Fibroblast of skin of abdomen (primary cell): ENCODE measurements around the gene QTRT2. TPM values are rescaled to one million over a fixed set of nuclear protein-coding genes. Genes with fewer than 3 reads are reported as not detected.

Experiments used
- DNase-seq: peaks from one replicate; pipeline ENCODE4 v3.0.0-alpha.2; 2013
- polyA plus RNA-seq, 2 experiments: library from polyadenylated mRNA; unstranded; fragments of 120-200 nt; gene quantifications; one replicate each; pipeline ENCODE4 v1.2.1, GENCODE V29; 2013; ENCODE audit not compliant: insufficient read length in 2 of 2

Gene QTRT2
- 11.8 TPM for polyA plus RNA-seq (2013, experiment 1 of 2; ENCODE audit: insufficient read length)
- 11.1 TPM for polyA plus RNA-seq (2013, experiment 2 of 2; ENCODE audit: insufficient read length)

DNA sequence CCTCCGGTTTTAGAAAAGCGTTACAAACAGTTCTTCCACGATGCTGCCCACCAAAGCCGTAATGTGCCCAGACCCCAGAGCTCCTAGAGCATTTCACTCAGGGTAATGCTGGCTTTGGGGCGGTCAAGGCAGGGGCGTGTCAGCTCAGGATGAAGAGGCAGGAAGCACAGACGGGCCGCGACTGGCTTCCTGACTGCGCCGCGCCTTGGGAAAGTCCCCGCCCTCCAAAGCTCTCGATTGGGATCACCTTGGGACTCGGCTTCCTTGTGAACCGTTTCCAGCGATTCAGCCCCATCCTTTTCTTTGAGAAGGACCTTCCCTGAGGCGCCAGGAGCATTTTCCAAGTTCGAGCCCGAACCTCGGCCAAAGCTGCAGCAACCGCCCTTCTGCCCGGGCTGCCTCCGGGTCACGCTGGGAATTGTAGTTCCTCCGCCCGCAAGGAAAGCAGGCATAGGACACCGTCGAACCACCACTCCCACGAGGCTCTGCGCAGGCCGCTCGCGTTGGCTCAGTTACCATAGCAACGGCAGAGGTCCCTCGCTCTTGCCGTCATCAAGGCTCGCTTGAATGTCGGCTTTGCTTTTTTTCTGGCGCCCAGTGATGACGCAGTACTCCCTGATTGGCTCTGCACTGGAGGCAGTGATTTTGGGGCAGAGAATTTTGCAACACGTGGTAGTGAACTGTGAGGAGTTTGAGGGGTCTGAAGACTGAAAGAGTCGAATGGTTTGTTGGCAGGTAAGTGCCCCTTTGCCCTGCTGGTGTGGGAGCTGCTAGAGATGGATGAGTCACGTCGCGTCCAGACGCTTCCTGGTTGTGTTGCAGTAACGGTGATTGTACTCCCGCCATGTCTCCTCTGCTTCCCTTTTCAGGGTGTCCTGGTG lies at the start of gene QTRT2, which contains the start of gene CCDC191:
Gene QTRT2 (plus strand): TSS at position 608 of the 881 bp plus-strand sequence. CDS start 8,521 bp downstream, outside the sequence.
Gene CCDC191 (minus strand): TSS at position 397 of the 881 bp plus-strand sequence. CDS start 60 bp downstream, at position 337.
- DNase-seq = peak; percentile 100

DNA sequence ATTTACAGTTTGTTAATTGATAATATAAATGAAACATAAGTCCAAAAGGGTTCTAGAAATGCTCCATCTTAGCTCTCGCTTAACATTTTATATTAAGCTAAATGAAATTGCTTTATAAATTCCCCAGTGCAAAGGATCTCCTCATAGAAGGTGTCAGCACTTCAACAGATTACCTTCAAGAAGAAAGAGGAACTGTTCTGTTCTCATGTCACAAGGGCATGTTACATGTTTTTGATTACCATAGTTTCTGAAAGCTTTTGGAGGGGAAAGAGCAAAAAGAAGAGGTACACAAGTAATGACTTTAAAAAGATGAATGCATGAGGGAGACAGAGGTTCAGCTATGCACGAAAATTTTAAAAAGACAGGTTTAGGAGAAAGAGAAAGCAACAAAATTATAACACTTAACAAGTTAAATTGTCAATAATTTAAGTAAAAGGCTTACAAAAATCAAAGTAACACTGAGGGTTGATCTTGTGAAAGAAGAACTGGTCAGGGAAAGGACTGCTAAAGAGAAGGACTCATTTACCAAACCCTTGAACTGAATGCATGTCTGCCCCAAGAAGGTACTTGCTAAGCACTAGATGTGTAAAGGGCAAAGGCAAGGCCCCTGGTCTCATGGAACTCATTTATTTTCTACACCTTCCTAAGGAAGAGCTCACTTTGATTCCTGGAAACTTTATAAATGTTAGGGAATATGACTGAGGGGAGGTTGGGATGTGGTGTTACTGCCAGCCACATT lies 45.3 kb upstream of the QTRT2 start:
- no peak for DNase-seq

DNA sequence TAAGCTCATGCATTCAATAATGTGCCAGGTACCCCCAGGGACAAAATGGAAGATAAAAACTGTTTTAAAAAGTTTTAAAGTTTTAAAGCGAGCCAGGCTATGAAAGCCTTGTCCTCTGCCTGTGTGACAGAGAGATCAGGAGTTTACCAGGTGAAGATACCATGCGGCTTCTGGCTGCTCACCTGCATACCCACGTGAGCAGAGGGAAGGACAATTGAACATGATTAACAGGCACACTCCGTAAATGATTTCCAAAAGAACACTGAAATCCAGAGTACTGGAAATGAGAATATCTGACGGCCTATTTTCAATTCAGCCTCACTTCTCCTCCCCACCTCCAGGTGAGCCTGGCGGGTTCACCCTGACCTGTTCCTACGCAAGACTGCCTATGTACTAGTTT lies 42.3 kb upstream of the QTRT2 start:
- DNase-seq = no peak

DNA sequence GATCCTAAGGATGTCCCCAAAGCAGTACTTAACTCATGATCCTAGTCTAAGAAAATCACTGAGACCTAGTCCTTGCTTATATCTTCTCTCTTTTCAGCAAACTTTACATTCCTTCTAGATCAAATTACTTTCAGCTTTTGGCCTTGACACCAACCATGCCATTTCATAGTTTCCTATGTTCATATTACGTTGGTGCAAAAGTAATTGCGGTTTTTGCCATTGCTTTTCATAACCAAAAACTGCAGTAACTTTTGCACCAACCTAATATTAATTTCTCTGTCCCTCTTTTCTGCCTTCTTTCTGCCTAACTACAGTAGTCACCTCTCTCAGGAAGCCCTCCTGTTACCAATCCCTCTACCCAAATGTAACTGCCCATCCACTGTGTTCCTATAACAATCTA lies 37.1 kb upstream of the QTRT2 start:
- no peak for DNase-seq

DNA sequence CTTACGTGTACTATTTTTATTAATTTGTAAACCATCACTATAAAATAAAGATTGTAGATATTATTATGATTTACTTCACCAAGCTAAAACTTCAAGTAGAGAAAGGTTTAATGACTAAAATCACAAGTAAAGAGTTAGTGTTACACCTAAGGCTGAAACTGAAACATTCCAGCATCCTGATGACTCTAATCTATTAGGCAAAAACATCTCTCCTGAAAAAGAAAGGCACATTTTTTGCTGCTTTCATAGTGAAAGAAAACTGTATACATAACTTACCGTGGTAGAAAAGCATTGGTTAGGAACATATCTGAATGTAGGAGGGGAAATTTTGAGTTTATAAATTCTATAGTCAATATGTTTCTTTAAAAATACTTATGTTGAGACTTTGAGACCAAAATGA lies 35.6 kb upstream of the QTRT2 start:
- DNase-seq = no peak

DNA sequence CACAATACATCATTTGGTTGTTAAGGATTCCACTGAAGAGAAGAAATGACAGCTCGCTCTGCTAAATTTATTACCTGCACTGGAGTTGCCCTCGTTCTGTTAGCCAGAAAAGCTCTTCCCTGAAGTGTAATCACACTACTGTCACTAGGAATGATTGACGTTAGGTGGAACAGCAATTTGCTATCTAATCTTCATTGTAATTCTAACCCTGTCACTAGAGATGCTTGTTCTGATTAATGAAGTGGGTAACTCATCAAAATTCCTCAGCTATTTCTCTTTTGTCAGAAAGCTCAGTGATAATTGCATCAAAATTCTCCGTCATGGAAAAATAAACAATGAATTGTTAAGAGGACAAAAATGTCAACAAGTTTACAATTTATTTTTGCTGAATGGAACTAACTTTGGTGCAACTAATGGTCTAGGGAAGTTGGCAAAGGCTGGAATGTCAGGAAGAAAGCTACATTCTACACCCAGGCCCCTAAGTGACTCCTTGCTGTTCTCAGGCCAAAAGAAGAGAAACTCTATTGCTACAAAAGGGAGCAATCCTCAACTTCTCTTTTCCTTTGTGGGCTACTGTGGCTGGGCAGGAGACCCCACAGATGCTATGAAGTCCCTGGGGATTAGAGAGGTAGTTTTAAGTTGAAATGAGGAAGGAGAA lies 34.3 kb upstream of the QTRT2 start:
- peak; percentile 3 for DNase-seq

DNA sequence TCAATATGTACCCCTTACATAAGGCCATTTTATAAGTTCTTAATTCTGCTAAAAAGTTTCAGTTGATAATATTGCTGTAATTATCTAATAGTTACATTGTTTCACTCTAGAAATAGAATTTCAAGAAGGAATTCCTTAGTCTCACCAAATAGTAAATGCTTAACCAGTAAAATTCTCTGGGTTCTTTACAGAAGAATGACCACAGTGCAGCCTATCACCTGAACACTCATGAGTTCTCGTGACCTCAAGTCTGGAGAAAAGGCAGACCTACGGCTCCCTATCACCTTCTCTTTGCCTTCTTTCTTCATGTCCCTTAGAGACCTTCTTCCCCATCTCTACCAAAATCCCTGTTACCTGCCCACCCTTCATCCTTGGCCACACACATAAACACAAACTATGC lies 31.1 kb upstream of the QTRT2 start:
- no peak for DNase-seq

DNA sequence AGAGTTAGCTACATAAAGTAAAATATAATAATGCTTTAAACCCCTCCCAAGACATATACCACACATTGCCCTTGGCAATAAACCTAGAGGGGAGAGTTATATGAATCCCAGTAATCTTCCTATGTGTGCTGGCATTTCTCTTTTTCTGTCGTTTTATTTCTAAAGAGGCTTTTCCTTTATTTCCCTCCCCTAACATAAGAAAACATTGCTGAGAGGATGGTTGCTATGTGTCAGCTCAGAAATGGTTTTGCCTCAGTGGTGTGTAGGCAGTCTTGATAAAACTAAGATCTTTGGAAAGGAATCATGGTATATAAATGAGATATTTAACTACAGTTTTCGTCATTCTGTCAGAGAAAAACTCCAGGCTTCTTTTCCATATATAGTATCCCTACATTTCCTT lies 30.2 kb upstream of the QTRT2 start:
- no peak for DNase-seq

DNA sequence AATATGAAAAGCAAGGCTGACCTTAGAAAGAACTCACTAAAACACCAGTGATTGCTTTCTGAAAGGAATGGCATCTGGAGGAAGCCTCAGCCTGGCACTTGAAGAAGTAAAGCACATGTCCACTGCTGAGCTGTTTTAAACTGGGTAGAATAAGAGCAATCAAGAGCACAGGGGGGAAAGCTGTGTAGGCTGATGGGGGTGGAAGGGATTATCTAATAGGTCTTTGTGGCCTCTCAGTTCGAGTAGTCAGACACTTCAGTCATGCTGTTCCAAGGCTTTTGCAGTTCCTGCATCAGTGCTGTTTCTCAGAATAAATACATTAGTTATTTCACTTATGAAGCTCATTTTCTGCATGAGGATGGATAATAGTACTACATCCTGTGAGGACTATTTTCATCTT lies 22.8 kb upstream of the QTRT2 start:
- DNase-seq = no peak

DNA sequence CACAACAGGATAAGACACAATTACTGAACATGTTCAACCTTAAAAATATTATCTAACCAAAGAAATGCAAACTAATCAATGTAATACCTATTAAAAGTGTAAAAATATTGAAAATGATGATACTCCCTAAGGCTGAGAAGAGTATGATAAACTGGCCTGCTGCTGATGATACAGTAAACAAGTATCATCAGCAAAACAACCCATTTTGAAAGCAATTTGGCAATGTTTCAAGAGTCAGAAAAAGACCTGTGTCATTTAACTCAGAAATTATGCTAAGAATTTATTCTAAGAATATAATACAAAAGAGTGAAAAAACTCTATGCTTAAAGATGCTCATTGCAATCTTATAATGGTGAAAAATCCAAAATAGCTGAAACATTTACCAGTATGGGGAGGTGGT lies 22.3 kb upstream of the QTRT2 start:
- no peak for DNase-seq

DNA sequence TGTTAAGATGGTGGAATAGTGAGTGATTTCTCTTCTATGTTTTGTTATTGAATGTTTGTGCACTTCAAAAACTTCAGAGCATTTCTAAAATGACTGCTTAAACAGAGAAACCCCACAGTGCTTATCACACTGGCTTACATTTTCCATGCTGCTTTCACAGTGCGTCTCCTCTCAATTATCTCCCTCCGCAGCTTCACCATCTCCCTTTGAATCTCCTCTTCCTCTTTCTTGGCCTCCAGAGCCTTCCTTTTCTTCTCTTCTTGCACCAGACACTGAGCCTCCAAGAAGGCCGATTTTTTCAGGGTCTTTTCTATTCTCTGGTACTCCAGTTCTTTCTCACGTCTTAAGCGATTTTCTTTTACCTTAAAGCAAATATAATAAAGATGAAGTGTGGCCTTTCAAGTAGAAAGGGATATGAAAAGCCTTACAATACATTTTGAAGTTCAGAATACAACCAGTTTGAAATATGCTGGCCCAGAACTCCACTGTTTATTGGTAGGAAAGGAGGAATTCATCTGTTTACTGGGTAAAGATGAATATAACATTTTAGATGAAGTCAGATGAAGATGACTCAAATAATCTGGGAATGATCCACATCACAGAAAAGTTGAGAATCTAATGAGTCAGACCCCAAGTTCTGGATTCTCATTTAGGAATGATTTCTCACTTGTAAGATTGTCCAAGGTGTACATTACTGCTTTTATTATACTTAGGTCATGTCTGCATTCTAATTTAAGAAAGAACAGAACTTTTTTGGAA lies 21.6 kb upstream of the QTRT2 start:
- DNase-seq = peak; percentile 29

DNA sequence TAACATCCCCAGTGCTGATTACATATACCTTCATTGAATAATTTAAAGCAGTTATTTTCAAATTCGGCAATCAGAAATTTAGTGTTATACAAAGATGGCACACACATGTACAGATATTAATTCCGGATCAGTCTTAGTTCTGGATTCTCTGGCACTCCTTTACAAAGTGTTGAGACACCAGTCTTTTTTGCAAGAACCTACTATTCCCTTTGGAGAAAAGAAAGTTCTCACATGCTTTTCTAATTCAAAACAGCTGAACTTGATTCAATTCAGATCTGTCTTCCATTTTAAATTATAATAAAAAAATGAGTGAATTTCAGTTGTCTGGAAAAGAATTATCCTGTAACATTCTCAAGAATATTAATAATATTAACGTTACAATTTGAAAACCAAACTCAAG lies 20.6 kb upstream of the QTRT2 start:
- no peak for DNase-seq

DNA sequence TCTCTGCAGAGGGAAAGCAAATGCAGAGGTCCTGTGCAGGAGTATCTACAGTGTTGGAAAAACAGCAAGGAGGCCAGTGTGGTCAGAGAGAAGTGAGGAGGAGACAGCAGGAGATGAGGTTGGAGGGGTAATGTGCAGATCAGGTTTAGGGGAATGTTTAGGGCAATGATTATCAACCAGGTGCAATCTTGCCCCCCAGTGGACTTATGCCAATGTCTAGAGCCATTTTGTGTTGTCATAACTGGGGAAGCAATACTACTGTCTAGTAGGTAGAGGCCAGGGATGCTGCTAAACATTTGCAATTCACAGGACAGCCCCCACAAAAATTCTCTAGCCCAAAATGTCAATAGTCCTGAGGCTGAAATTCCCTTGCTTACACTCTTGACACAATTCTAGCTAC lies 13.3 kb upstream of the QTRT2 start:
- DNase-seq = no peak

DNA sequence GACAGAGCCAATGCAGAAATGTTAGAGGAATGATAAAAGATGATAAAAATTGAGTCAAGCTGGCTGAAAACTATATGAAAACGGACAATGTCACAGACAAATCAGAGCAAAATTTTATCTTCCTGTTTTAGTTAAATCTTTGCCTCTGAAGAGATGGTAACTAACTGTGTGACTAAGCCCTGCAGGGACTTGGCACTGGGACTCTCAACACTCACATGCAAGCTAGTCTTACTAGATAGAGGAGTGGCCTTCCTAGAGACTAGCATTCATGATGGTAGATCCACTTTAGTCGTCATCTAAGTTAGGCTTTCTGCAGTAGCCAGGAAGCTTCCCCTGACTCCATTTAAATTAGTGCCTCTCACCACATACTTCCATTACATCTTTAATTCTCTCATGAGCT lies 4.3 kb upstream of the QTRT2 start:
- no peak for DNase-seq

DNA sequence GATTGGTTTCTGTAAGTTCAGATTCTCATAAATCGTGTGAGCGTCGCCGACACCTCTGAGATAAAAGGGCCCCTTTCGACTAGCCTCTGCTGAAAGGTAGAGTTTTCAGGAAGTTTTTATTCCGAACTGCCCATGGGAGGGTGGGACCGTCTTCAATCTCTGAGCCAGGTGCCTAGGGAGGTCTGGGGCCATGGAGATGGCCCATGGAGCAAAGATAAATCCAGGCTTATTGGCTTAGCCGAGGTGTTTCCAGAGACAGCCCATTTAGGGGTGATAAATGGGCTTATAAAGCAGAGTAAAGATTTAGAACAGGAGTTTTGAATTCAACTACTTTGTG lies 442 bp downstream of the QTRT2 start:
- no peak for DNase-seq

DNA sequence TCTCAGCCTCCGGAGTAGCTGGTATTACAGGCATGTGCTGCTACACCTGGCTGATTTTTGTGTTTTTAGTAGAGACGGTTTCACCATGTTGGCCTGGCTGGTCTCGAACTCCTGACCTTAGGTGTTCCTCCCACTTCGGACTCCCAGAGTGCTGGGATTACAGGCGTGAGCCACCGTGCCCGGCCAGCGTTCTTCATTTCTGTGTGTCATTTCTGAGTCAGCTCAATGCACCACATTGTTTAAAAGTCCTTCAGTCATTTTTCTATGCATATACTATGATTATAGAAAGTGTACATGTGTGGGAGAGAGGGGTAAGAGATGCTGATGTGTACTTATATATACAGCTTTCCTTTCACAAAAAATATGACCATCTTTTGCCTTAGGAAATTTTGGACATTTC lies 2.1 kb downstream of the QTRT2 start:
- DNase-seq = no peak

DNA sequence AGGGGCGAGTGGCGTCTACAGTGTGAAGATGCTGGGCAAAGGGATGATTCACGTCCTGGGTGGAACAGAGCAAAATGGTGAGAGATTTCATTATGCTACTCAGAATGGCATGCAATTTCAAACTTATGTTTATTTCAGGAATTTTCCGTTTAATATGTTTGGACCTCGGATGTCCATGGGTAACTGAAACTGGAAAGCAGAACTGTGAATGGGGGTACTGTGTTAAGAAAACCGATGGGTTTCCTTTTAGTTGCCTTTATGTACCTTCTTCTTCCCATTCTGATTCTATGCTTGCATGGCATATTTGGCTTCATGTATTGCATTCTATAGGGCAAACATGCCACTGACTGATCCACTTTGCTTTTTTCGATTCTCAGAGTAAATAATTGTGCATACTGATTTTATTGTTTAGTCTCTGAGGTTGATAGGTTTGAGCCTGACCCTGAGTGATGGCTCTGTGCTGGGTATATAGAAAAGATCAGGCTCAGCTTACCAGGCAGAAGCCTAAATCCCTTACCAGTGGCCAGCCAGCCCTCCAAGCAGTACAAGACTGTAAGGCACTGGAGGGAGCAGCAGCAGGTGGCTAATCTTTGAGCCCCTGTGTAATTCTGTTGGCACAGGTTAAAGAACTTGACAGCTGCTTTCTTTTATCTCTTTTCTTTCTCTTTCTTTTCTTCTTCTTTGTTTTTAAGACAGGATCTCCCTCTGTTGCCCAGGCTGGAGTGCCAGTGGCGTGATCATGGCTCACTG lies 4.5 kb downstream of the QTRT2 start:
- DNase-seq = no peak

DNA sequence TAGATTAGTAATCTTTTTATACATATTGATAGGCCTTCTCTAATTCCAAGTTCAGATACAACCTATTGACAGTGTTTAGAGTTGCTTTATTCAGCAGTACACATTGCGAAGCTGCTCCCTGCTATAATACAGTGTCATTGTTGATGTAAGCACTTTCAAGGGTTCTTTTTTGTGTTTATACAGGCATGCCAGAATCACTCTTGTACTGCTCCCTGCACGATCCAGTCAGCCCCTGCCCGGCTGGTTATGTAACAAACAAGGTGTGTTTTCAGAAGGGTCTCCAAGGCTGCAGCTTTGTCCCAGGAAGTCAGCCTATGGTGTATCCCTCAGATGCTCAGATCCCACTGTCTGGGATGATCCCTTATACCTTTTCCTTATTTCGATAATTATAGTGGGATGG lies 11.3 kb downstream of the QTRT2 start:
- DNase-seq = no peak

DNA sequence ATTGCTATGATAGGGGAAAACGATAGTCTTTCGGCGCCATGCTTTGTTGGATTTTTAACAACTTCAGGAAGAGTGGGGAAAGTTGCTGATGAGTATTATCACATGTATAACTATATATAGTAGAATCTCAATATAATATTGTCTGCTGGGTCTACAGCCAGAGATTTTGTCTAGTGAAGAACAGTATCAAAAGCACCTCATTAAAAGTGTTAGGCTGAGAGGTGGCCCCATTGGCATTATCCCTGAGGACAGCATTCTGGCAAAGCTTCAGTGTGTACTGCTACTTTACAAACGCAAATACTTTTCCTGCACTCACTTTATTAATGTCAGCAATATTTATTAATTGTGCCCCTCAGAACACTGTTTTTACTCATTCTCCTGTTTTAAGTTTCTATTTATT lies 11.8 kb downstream of the QTRT2 start:
- DNase-seq = no peak

DNA sequence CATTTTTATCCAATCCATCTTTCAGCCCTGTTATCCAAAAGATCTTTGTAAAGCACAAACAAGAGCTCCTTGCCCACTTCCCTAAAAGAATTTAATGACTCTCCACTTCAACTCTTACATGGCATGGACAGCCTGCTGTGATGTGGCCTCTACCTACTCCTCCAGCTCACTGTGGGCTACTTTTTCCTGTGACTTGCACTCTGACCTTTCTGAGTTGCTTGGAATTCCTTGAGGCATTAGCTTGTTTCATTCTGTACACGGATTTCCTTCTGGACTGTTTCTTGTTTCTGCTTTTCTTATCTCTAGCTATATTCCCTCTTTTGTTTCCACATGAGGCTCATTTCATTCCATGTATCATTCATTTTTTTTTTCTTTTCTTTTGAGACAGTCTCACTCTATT lies 15.2 kb downstream of the QTRT2 start:
- no peak for DNase-seq

DNA sequence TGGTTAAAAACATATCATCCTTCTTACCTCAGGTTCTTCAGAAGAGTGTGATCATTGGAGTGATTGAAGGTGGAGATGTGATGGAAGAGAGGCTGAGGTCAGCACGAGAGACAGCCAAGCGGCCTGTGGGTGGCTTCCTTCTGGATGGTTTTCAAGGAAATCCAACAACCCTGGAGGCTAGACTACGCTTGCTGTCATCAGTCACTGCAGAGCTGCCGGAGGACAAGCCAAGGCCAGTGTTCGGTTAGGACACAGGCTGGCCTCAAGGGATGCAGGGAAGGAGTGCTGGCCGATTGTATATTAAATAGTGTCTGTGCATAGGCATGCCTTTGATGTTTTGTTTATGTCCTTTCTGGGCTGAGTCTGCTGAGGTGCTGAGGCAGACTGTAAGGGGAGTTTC lies 20.2 kb downstream of the QTRT2 start:
- DNase-seq = no peak

DNA sequence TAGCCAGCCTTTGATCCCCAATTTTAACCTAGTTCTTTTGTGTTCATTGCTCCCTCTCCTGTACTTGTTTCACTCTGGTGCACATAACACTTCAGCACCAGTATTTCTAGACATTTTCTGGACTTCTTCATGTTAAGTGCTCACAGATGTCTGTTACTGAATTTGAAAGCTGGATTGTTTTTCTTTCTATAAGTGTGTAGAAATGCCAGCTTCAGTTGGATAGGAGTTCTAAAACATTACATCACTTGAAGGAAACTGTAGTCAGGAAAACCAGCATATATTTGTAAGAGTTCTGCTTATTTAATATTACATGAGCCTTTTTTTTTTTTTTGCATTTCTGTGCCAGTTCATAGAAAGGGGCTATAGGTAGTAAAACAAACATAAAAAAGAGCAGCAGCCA lies 21.6 kb downstream of the QTRT2 start:
- DNase-seq = no peak
